Endodermal cell (in vitro differentiated cells): Measurements from ENCODE around the gene PTTG1IP. TPM values are rescaled to one million over a fixed set of nuclear protein-coding genes. Genes with fewer than 3 reads are reported as not detected.

Source experiments
- DNase-seq: peaks from one replicate; pipeline ENCODE4 v3.0.0-alpha.2; 2017
- H3K27ac ChIP-seq: 2 replicates; pipeline ENCODE4 v1.5.1; 2013; ENCODE audit warnings: mild to moderate bottlenecking, low read depth, low read length, moderate library complexity
- H3K27me3 ChIP-seq: 2 replicates; pipeline ENCODE4 v1.6.1; 2013; ENCODE audit warnings: mild to moderate bottlenecking, low read length, moderate library complexity; ENCODE audit not compliant: insufficient read depth, control insufficient read depth, poor library complexity, severe bottlenecking
- H3K36me3 ChIP-seq: 2 replicates; pipeline ENCODE4 v1.7.0; 2013; ENCODE audit warnings: mild to moderate bottlenecking, low read length, moderate library complexity; ENCODE audit not compliant: control insufficient read depth, insufficient read depth
- H3K4me1 ChIP-seq: one replicate; pipeline ENCODE4 v1.7.0; 2013; ENCODE audit warnings: low read length; ENCODE audit not compliant: control insufficient read depth, insufficient read depth
- H3K4me3 ChIP-seq: 2 replicates; pipeline ENCODE4 v1.5.1; 2013; ENCODE audit warnings: mild to moderate bottlenecking, low read length, moderate library complexity
- H3K9ac ChIP-seq: 2 replicates; pipeline ENCODE4 v1.6.1; 2013; ENCODE audit warnings: mild to moderate bottlenecking, low read length, moderate library complexity; ENCODE audit not compliant: poor library complexity, severe bottlenecking; ENCODE audit errors: extremely low read depth
- H3K9me3 ChIP-seq: 2 replicates; pipeline ENCODE4 v1.6.1; 2013; ENCODE audit warnings: mild to moderate bottlenecking, low read length, moderate library complexity; ENCODE audit not compliant: control insufficient read depth
- H3K27ac Mint-ChIP-seq: 2 replicates; pipeline ENCODE4 v1.8.0; 2020; ENCODE audit warnings: mixed read lengths
- H3K27me3 Mint-ChIP-seq: 2 replicates; pipeline ENCODE4 v1.8.0; 2021; ENCODE audit warnings: mild to moderate bottlenecking, mixed read lengths; ENCODE audit not compliant: insufficient read depth
- H3K36me3 Mint-ChIP-seq: 2 replicates; pipeline ENCODE4 v1.8.0; 2020; ENCODE audit warnings: low read depth, mixed read lengths
- H3K4me1 Mint-ChIP-seq: 2 replicates; pipeline ENCODE4 v1.8.0; 2020; ENCODE audit warnings: mixed read lengths
- H3K4me3 Mint-ChIP-seq: 2 replicates; pipeline ENCODE4 v1.8.0; 2020; ENCODE audit warnings: mild to moderate bottlenecking, moderate library complexity, mixed read lengths
- H3K9me3 Mint-ChIP-seq: 2 replicates; pipeline ENCODE4 v1.8.0; 2020; ENCODE audit warnings: mild to moderate bottlenecking, mixed read lengths
- CTCF ChIP-seq: fragments of 200-600 bp; sonication (generic); conservative IDR thresholded peaks from 2 replicates; pipeline ENCODE4 v1.5.0; 2021; ENCODE audit warnings: antibody characterized with exemption, mild to moderate bottlenecking
- WGBS, 2 experiments: methylation state at CpG; one replicate each; pipeline versions ENCODE4 v1.1.5 to v1.1.7; 2013; ENCODE audit warnings: missing lambda C conversion rate in 2 of 2, mixed read lengths in 1 of 2; ENCODE audit not compliant: insufficient coverage in 1 of 2, insufficient read length in 1 of 2; 5-methylcytosine and 5-hydroxymethylcytosine counted together
- total RNA-seq, 2 donors: library from RNA; stranded (reverse); fragmentation: NEBNext Ultra II Directional in 1 of 2; extraction: Animal tissue kit (Norgen Biotek cat#: 25700) in 1 of 2; gene quantifications; 2 replicates in 1 of 2; 3 replicates in 1 of 2; pipeline ENCODE4 v1.2.1, GENCODE V29; 2021

PTTG1IP gene
- total RNA-seq, 2 donors from 2014 or later: 155 to 168 TPM

- no peaks in the 10 kb centered on the region for H3K9me3 Mint-ChIP-seq
- H3K4me1 Mint-ChIP-seq: no peaks in the 10 kb centered on the region
- no peak overlapping the region for H3K4me3 Mint-ChIP-seq
- Histone ChIP-seq H3K27me3 (no peaks in the 10 kb centered on the region), H3K4me3 (no peak overlapping the region), H3K4me1 (no peaks in the 10 kb centered on the region), H3K9ac (no peak overlapping the region), H3K27ac (no peak overlapping the region), H3K9me3 (no peaks in the 10 kb centered on the region), H3K36me3 (no peaks in the 10 kb centered on the region)
- H3K27ac Mint-ChIP-seq: no peak overlapping the region
- H3K36me3 Mint-ChIP-seq: no peaks in the 10 kb centered on the region
- DNase-seq: no peak
- WGBS, 2 experiments: 86 to 91% methylated on average over 11 to 13 of the region's 13 CpGs
- H3K27me3 Mint-ChIP-seq: peaks cover 1% of the 10 kb centered on the region
- no peak for TF ChIP-seq CTCF
Measured at GRCh38 chr21:44898011-44898488, 24.6 kb upstream of the PTTG1IP start.

DNA sequence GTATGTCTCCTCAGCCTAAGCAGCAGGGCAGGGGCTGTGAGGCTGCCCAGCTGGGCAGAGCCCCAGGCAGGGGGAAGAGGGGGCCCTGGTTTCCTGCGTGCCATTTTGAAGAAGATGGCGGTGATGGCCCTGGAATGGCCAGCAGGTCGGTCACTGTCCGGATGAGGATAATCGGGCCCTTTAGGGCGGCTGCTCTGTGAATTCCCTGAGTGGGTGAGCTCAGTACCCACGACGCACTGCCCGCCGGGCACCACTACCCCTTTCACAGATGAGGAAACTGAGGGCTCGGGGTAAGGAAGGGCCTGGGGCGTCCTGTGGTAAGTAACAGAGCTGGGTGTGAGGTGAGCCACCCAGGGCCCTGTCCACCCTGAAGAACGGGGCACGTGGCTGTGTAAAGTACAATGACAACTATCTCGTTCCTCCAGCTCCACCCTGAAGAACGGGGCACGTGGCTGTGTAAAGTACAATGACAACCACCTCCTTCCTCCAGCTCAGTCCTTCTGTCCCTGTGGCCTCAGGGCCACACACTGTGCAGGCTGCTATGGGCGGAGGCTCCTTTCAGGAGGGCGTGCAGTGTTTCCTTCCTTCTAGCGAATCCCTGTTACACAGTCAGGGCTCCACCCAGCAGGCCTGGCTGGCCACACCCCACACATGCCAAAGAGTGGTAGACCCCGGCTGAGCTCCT is 24.0 kb upstream of the PTTG1IP start:
- Mint-ChIP-seq H3K9me3 (no peaks in the 10 kb centered on the region), H3K27me3 (peaks cover 1% of the 10 kb centered on the region), H3K36me3 (no peaks in the 10 kb centered on the region), H3K4me1 (no peaks in the 10 kb centered on the region), H3K27ac (no peak overlapping the region), H3K4me3 (no peak overlapping the region)
- peak; percentile 80 for DNase-seq
- 86 to 89% methylated on average over 13 to 21 of the region's 21 CpGs for WGBS, 2 experiments
- H3K4me1 ChIP-seq: no peaks in the 10 kb centered on the region
- no peak overlapping the region for H3K9ac ChIP-seq
- H3K4me3 ChIP-seq: no peak overlapping the region
- no peak for TF ChIP-seq CTCF
- no peaks in the 10 kb centered on the region for H3K9me3 ChIP-seq
- no peak overlapping the region for H3K27ac ChIP-seq
- no peaks in the 10 kb centered on the region for H3K27me3 ChIP-seq
- H3K36me3 ChIP-seq: no peaks in the 10 kb centered on the region

GRCh38 chr21:44896561-44897286 is 23.2 kb upstream of the PTTG1IP start:
- TF ChIP-seq CTCF: no peak
- Histone ChIP-seq H3K4me3 (no peak overlapping the region), H3K9me3 (no peaks in the 10 kb centered on the region), H3K27me3 (no peaks in the 10 kb centered on the region), H3K9ac (no peak overlapping the region), H3K27ac (no peak overlapping the region), H3K4me1 (no peaks in the 10 kb centered on the region), H3K36me3 (no peaks in the 10 kb centered on the region)
- Mint-ChIP-seq H3K36me3 (no peaks in the 10 kb centered on the region), H3K9me3 (no peaks in the 10 kb centered on the region), H3K4me1 (no peaks in the 10 kb centered on the region), H3K4me3 (no peak overlapping the region), H3K27ac (no peak overlapping the region), H3K27me3 (peaks cover 1% of the 10 kb centered on the region)
- WGBS, 2 experiments: 93 to 96% methylated on average over 23 to 25 of the region's 25 CpGs
- no peak for DNase-seq
